GM12891 (cell line): Measurements from ENCODE around the gene STX11.

Experiments
- PAX5 ChIP-seq: IDR thresholded peaks from 2 replicates; pipeline ENCODE4 v1.6.1; 2011; ENCODE audit warnings: low read length, moderate library complexity, mild to moderate bottlenecking; ENCODE audit not compliant: insufficient read depth, severe bottlenecking
- POLR2A ChIP-seq: IDR thresholded peaks from 2 replicates; pipeline ENCODE4 v1.6.1; 2011; ENCODE audit warnings: low read depth, low read length, control low read depth
- POLR2AphosphoS5 ChIP-seq: IDR thresholded peaks from 2 replicates; pipeline ENCODE4 v1.6.1; 2011; ENCODE audit warnings: low read depth, low read length, control low read depth
- POU2F2 ChIP-seq: IDR thresholded peaks from 2 replicates; pipeline ENCODE4 v1.6.1; 2011; ENCODE audit warnings: low read depth, mild to moderate bottlenecking, control low read depth, low read length, moderate library complexity
- SPI1 ChIP-seq: IDR thresholded peaks from 2 replicates; pipeline ENCODE4 v1.6.1; 2011; ENCODE audit warnings: low read depth, low read length, control low read depth
- TAF1 ChIP-seq: IDR thresholded peaks from 2 replicates; pipeline ENCODE4 v1.6.1; 2011; ENCODE audit warnings: low read depth, low read length, control low read depth

DNA sequence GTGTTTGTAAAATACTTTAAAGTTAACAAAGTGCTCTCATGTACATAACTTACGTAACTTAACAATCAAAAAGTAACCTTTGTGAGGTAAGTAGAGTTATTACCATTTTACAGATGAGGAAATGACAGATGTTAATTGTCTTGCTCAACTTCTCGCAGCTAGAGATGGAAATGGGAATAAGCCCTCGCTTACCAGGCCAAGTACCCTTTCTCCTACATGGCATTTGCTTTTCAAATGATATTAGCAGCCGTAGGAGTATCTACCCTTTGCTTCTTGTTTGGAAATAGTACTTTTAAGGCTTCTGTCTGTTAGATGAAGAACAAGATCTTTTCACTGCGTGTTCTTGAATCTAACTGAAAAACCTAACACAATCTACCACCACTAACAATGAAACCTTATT, 15.5 kb downstream of the STX11 start:
- TF ChIP-seq POLR2AphosphoS5: no peak
- TF ChIP-seq POLR2A: no peak
- TF ChIP-seq POU2F2: no peak
- TF ChIP-seq TAF1: no peak
- no peak for TF ChIP-seq PAX5
- no peak for TF ChIP-seq SPI1
